ENCODE measurements around the gene ENOX2.

DNA sequence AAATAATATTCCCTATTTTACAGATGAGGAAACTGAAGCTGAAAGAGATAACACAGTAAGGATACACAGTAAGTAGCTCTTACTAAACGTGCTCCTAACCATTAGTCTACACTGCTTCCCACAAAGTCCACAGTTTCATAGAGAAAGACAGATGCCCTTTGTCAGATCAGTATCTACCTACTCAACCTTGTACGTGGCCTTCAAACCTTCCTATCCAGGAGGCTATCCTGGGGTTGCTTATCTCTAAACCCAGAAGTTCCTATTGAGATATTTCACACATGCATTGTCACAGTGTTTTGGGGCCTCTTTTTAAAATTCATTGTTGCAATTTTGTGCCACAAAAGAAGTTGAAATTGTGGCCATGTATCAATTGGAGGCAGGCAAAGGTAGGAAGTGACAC is 208.0 kb downstream of the ENOX2 start:
- TF ChIP-seq, protein P1, sequence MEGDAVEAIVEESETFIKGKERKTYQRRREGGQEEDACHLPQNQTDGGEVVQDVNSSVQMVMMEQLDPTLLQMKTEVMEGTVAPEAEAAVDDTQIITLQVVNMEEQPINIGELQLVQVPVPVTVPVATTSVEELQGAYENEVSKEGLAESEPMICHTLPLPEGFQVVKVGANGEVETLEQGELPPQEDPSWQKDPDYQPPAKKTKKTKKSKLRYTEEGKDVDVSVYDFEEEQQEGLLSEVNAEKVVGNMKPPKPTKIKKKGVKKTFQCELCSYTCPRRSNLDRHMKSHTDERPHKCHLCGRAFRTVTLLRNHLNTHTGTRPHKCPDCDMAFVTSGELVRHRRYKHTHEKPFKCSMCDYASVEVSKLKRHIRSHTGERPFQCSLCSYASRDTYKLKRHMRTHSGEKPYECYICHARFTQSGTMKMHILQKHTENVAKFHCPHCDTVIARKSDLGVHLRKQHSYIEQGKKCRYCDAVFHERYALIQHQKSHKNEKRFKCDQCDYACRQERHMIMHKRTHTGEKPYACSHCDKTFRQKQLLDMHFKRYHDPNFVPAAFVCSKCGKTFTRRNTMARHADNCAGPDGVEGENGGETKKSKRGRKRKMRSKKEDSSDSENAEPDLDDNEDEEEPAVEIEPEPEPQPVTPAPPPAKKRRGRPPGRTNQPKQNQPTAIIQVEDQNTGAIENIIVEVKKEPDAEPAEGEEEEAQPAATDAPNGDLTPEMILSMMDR (IDR thresholded peaks at IDR 0.05) = no peak
- no peak for TF ChIP-seq POLR2A (IDR thresholded peaks at IDR 0.05)
- no peak for TF ChIP-seq EP300 (IDR thresholded peaks at IDR 0.05; ENCODE audit: low read depth)
- no peak for TF ChIP-seq POLR2AphosphoS5 (IDR thresholded peaks at IDR 0.05)
